ENCODE results near the gene EVI5L. TPM values are rescaled to one million over a fixed set of nuclear protein-coding genes. Genes with fewer than 3 reads are reported as not detected.

The EVI5L gene
- total RNA-seq, 1 experiment from 2014 or later: 29.5 TPM

DNA sequence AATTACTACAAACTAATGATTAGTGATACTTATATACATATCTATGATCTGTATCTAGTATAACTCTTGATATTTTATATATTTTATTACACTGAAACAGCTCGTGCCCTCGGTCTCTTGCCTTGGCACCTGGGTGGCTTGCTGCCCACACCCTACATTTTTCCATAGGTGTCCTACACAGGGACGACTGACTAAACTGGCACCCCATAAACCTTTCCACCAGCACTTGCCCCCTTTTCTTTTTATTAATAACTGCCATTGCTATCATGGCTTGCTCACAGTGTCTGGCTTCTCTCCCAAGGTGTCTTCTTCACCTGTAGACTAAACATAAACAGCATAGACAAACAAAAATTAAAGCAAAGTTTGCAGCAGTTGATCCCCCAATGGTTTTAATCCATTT, 36.5 kb upstream of the EVI5L start:
- no peak for DNase-seq
- H3K9me2 ChIP-seq (replicated peaks; ENCODE audit: low read length): no peaks in the 10 kb centered on the region
- no peaks in the 10 kb centered on the region for H3K79me2 ChIP-seq (ENCODE audit: low read length)
- no peak overlapping the region for H3K9ac ChIP-seq (ENCODE audit: low read length)
- no peak overlapping the region for H2AFZ ChIP-seq (ENCODE audit: low read length)
- BruUV-seq (replicated peaks): no TSS peak
- peaks cover 25% of the 10 kb centered on the region for H3K4me1 ChIP-seq (ENCODE audit: insufficient read depth, low read length)
- POLR2A ChIA-PET (ENCODE audit: unreplicated experiment): no interaction called here
- H3F3A ChIP-seq (ENCODE audit: low read length, unreplicated experiment): peaks cover 6% of the 10 kb centered on the region
- H4K20me1 ChIP-seq (ENCODE audit: low read length): no peaks in the 10 kb centered on the region
- H3K9me3 ChIP-seq (ENCODE audit: low read length): no peaks in the 10 kb centered on the region
- H3K27ac ChIP-seq (ENCODE audit: low read length): no peak overlapping the region
- H3K4me3 ChIP-seq (ENCODE audit: low read length): no peak overlapping the region
- TF ChIP-seq EZH2 (IDR thresholded peaks at IDR 0.05; ENCODE audit: low read length, unreplicated experiment) (no peak), EZH2phosphoT487 (IDR thresholded peaks at IDR 0.05; ENCODE audit: borderline replicate concordance, low read length) (no peak)
- TF ChIP-seq, protein P1, sequence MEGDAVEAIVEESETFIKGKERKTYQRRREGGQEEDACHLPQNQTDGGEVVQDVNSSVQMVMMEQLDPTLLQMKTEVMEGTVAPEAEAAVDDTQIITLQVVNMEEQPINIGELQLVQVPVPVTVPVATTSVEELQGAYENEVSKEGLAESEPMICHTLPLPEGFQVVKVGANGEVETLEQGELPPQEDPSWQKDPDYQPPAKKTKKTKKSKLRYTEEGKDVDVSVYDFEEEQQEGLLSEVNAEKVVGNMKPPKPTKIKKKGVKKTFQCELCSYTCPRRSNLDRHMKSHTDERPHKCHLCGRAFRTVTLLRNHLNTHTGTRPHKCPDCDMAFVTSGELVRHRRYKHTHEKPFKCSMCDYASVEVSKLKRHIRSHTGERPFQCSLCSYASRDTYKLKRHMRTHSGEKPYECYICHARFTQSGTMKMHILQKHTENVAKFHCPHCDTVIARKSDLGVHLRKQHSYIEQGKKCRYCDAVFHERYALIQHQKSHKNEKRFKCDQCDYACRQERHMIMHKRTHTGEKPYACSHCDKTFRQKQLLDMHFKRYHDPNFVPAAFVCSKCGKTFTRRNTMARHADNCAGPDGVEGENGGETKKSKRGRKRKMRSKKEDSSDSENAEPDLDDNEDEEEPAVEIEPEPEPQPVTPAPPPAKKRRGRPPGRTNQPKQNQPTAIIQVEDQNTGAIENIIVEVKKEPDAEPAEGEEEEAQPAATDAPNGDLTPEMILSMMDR (conservative IDR thresholded peaks at IDR 0.05; ENCODE audit: low read depth, low read length): no peak
- intact Hi-C loops (cut with micrococcal nuclease): no loop called here
- no peaks in the 10 kb centered on the region for H3K36me3 ChIP-seq (ENCODE audit: low read depth, low read length)
- no peak for ATAC-seq
- no peak overlapping the region for H3K4me2 ChIP-seq (ENCODE audit: low read length)
- peaks cover 6% of the 10 kb centered on the region; the same call in 1 of the 2 replicates for H3K27me3 ChIP-seq (ENCODE audit: low read length)
- CTCF ChIA-PET: no interaction called here

DNA sequence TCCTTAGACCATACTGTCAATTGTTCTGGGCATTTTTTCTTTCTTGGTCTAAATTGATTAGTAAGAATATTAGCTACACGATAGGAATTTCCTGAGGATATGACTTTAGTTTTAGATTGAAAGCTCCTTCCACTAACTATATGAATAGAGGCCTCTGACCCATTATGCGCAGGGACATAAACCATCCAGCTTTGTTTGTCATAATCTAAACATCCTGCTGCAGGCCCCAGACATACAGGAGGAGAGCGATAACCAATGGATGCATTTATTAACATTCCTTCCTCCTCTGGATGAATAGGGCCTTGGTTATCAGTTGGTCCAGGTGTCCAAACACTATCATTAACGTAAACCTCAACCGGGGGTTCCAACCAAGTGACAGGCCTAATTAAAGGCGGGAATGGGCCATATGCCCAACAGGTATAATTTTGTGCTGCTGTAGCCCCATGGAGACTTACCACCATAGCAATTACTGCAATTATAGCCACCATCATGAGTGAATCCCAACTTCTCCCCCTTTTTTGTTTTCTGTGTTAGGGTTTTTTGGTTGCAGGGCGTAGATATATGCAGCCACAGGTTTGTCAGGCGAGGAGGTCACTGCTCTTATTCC, 34.4 kb upstream of the EVI5L start:
- Histone ChIP-seq H3K36me3 (ENCODE audit: low read depth, low read length) (no peaks in the 10 kb centered on the region), H3K9ac (ENCODE audit: low read length) (no peak overlapping the region), H2AFZ (ENCODE audit: low read length) (peak overlapping the region; percentile 25), H3K9me3 (ENCODE audit: low read length) (no peaks in the 10 kb centered on the region), H3K27me3 (ENCODE audit: low read length) (no peaks in the 10 kb centered on the region), H3K79me2 (ENCODE audit: low read length) (no peaks in the 10 kb centered on the region), H3K4me1 (ENCODE audit: insufficient read depth, low read length) (peaks cover 39% of the 10 kb centered on the region), H3K4me3 (ENCODE audit: low read length) (no peak overlapping the region), H3K4me2 (ENCODE audit: low read length) (peak overlapping the region; percentile 41), H3F3A (ENCODE audit: low read length, unreplicated experiment) (peaks cover 6% of the 10 kb centered on the region), H3K9me2 (replicated peaks; ENCODE audit: low read length) (no peaks in the 10 kb centered on the region), H4K20me1 (ENCODE audit: low read length) (no peaks in the 10 kb centered on the region), H3K27ac (ENCODE audit: low read length) (peak overlapping the region; percentile 42)
- TF ChIP-seq, protein P1 (conservative IDR thresholded peaks at IDR 0.05; ENCODE audit: low read depth, low read length): no peak
- intact Hi-C loops (cut with micrococcal nuclease): no loop called here
- BruUV-seq (replicated peaks): no TSS peak
- peak; percentile 72 for ATAC-seq
- DNase-seq: peak; percentile 85
- ChIA-PET CTCF (interaction anchor here (0.6 to 1.1 kb wide), 2 partner anchors 115 to 138 kb away, joined by 3 to 5 read pairs; partner anchors contain the start of gene TRAPPC5), POLR2A (ENCODE audit: unreplicated experiment) (interaction anchor here (0.6 kb wide), 1 partner anchor 50 kb away, joined by 5 read pairs; no protein-coding TSS in a partner anchor)
